NB4 (cell line): ENCODE data around the gene ARHGAP21.
"Not testable (repeated sequence)": the region's sequence is repeated elsewhere in the genome, so short reads cannot be mapped to it uniquely, and the experiment has no call there.

Experiments used
- DNase-seq: peaks from one replicate; pipeline ENCODE4 v3.0.0; 2010; ENCODE audit warnings: low read depth
- H3K4me3 ChIP-seq: one replicate; pipeline ENCODE4 v1.5.1; 2011; ENCODE audit warnings: mild to moderate bottlenecking, low read depth, low read length, moderate library complexity
- MYC ChIP-seq: IDR thresholded peaks from 2 replicates; pipeline ENCODE4 v1.6.1; 2011; ENCODE audit warnings: low read depth, low read length
- POLR2A ChIP-seq: IDR thresholded peaks from 2 replicates; pipeline ENCODE4 v1.6.1; 2011; ENCODE audit warnings: mild to moderate bottlenecking; ENCODE audit not compliant: insufficient read length; ENCODE audit errors: extremely low read depth
- TF ChIP-seq, protein P1 (sequence below): IDR thresholded peaks from 2 replicates; pipeline ENCODE4 v1.6.1; 2011; ENCODE audit warnings: low read depth, low read length
- TF ChIP-seq, protein P2 (sequence below): IDR thresholded peaks from one replicate; pipeline ENCODE4 v1.5.1; 2012; ENCODE audit warnings: low read depth, low read length

ARHGAP21 gene

DNA sequence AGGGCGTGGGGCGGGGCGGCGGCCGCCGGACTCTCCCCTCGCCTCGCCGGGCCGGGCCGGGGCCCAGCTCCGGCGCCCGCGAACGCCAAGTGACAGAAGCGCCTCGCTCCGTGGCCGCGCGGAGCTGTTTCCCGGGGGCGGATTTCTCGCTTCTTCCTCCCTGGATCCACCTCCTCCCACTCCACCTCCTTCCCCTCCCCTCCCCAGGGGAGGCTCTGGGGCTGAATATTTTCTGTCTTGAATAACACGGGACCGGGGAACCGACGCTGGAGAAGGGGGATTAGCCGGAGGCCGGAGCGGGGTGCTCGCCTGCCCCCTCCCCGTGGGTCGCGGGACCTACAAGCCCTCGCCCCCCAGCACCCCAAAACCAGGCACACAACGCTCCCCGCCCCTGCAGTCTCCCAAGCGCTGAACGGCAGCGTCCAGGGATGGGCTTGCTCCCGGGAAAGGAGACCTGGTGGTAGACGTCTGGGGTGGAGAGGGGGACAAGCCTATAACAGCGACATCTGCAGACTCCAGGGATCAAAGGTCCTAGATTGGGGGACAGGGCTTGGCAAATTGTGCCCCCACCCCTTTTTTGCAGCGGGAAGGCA lies at the start of gene ARHGAP21:
Gene ARHGAP21, minus strand, starts transcription at position 100 of the 593 bp plus-strand sequence. CDS start 1,988 bp downstream, outside the sequence.
- H3K4me3 ChIP-seq, result peak within 1 kb of the TSS; percentile 60
- peak; percentile 62 for DNase-seq
- TF ChIP-seq, protein P1, sequence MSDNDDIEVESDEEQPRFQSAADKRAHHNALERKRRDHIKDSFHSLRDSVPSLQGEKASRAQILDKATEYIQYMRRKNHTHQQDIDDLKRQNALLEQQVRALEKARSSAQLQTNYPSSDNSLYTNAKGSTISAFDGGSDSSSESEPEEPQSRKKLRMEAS, result no peak
- TF ChIP-seq MYC (no peak), POLR2A (no peak)
- TF ChIP-seq, protein P2, sequence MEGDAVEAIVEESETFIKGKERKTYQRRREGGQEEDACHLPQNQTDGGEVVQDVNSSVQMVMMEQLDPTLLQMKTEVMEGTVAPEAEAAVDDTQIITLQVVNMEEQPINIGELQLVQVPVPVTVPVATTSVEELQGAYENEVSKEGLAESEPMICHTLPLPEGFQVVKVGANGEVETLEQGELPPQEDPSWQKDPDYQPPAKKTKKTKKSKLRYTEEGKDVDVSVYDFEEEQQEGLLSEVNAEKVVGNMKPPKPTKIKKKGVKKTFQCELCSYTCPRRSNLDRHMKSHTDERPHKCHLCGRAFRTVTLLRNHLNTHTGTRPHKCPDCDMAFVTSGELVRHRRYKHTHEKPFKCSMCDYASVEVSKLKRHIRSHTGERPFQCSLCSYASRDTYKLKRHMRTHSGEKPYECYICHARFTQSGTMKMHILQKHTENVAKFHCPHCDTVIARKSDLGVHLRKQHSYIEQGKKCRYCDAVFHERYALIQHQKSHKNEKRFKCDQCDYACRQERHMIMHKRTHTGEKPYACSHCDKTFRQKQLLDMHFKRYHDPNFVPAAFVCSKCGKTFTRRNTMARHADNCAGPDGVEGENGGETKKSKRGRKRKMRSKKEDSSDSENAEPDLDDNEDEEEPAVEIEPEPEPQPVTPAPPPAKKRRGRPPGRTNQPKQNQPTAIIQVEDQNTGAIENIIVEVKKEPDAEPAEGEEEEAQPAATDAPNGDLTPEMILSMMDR, result no peak

DNA sequence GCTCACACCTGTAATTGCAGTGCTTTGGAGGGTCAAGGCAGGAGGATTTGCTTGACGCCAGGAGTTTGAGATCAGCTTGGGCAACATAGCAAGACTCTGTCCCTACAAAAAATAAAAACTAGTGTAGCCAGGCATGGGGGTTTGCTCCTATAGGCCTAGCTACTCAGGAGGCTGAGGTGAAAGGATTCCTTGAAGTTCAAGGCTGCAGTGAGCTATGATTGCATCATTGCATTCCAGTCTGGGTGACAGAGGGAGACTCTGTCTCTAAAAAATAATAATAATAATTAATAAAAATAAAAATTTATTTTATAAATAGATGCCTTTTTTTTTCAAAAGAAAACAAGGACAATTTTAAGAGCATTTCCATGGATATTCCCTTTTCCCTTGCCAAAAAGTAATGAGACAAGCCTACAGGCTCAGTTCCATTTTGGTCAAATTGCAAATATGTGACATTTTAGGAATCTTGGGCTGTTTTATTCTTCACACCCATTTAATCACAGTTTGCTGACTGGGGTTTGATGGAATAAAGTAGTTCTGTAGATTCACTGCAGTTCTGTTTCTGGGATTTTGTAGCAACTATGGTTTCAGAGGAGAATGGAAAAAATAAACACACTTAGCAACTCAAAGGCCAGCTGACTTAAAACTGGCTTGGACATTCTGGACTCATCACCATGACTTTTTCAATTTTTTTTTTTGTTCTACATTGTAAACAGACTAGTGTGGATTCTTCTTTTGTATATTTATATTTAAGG lies 48.4 kb upstream of the ARHGAP21 start:
- no peak overlapping the region for H3K4me3 ChIP-seq
- no peak for DNase-seq
- TF ChIP-seq MYC, result no peak
- TF ChIP-seq POLR2A, result no peak
- TF ChIP-seq, protein P1, result no peak
- TF ChIP-seq, protein P2, result no peak

DNA sequence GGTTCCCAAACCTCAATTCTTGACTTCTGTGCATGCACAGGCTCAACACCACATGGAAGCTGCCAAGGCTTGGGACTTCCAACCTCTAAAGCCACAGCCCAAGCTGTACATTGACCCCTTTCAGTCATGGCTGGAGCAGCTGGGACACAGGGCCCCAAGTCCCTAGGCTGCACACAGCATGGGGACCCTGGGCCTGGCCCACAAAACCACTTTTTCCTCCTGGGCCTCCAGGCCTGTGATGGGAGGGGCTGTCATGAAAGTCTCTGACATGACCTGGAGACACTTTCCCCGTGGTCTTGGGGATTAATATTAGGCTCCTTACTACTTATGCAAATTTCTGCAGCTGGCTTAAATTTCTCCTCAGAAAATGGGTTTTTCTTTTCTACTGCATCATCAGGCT lies 41.3 kb upstream of the ARHGAP21 start:
- DNase-seq, H3K4me3 ChIP-seq: not testable (repeated sequence)

DNA sequence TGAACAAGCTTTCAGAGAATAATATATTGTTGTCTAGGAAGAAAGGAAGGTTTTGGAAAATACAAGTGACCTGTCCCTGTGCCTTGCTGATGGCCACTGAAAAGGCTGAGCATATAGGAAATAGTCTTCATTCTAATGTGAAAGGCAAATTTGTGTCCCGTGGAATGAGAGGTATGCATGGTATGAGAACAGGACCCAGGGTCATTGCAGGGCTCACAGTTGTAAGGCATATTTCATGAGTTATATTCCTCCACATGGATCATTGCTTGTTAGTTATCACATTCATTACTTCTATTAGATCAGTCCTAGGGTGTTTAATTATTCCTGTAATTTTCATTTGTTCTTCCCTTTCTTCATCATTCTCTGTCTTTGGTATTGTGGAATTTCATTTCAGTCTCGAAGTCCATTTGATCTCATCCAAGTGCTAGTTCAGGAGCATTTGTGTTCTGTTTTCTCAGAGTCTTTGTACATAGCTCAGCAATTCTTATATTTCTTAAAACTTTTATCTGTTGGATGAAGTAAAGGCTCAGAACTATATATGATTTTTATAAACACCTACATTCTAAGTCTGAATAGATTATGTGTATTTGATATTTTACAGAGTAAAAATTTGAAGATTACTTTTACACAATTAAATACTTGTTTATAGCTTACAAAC lies 39.4 kb upstream of the ARHGAP21 start:
- DNase-seq, result no peak
- H3K4me3 ChIP-seq, result no peak overlapping the region
- no peak for TF ChIP-seq POLR2A
- TF ChIP-seq MYC, result no peak
- TF ChIP-seq, protein P2, result no peak

DNA sequence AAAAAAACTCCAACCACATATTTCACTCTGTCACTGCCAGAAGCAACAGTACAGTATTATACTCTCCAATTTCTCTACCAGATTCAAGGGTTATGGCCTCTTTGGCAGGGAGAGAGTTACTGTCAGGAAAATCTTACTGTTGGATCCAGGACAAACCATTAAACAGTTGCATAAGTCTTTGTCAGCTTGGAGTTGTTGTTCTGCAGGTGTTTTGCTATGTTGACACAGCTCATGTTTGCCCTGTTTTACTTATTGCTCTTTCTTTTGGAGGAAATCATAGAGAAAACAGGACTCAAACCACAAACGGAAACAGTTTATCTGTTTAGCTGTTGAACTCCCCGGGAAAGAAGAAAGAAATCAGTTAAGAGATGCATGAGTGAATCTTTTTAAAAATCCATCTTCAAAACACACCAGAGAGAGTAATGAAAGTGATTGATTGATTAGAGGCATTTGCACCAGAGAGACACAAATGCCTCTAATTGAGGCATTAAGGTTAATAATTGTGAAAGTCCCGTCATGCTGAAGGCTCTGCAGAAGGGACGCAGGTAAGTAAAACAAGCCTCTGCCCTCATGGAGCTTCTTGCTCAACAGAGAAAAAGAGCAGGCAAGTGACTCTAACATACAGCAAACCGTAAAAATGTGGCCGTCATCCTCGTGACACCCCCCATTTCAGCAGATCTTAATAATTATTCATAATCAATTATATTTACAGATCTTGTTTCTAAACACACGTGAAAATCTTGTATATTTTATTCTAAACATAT lies 38.7 kb upstream of the ARHGAP21 start:
- no peak for TF ChIP-seq MYC
- TF ChIP-seq, protein P2, result no peak
- TF ChIP-seq POLR2A, result no peak
- H3K4me3 ChIP-seq, result no peak overlapping the region
- no peak for DNase-seq

DNA sequence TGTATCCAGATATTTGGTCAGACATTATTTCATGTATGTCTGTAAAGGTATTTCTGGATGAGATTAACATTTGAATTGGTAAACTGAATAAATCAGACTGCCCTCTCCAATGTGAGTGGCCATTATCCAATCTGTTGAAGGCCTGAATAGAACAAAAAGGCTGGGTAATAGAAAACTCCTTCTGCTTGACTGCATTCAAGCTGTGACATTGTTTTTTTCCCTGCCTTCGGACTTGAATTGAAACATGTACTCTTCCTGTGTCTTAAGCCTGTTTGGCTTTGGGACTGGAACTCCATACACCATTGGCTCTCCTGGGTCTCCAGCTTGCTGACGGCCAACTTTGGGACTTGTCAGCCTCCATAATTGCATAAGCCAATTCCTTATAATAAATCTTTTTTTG lies 36.0 kb upstream of the ARHGAP21 start:
- no peak for TF ChIP-seq POLR2A
- TF ChIP-seq, protein P2, result no peak
- no peak overlapping the region for H3K4me3 ChIP-seq
- no peak for DNase-seq

DNA sequence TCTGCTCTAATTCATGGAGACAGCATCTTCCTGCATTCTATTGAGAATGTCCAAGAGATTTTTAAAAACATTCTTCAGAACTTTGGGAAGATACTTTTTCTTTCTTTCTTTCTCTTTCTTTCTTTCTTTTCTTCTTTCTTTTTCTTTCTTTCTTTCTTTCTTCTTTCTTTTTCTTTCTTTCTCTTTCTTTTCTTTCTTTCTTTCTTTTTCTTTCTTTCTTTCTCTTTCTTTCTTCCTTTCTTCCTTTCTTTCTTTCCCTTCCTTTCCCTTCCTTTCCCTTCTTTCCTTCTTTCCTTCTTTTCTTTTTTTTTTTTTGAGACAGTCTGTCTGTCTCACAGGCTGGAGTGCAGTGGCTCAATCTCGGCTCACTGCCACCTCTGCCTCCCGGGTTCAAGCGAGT lies 34.6 kb upstream of the ARHGAP21 start:
- not testable (repeated sequence) for H3K4me3 ChIP-seq

More for the DNA sequence above, 34.6 kb upstream of the ARHGAP21 start:
- DNase-seq, result not testable (repeated sequence)
